Inferior parietal cortex (tissue), 1 donor: ENCODE results near the gene RFC4.
"Not testable (repeated sequence)": the region's sequence is repeated elsewhere in the genome, so short reads cannot be mapped to it uniquely, and the experiment has no call there.

Source experiments
- DNase-seq: peaks from one replicate; pipeline ENCODE4 v3.0.0-alpha.2; 2016; ENCODE audit errors: extremely low spot score

RFC4 gene

GRCh38 chr3:186824430-186825139 is 18.3 kb upstream of the RFC4 start:
- DNase-seq: no peak

GRCh38 chr3:186823386-186823785 is 17.1 kb upstream of the RFC4 start:
- no peak for DNase-seq

GRCh38 chr3:186822388-186822759 is 16.1 kb upstream of the RFC4 start:
- not testable (repeated sequence) for DNase-seq

- DNase-seq: peak; percentile 76
These were observed 15.4 kb upstream of the RFC4 start for GRCh38 chr3:186821429-186822387.

GRCh38 chr3:186818956-186819355 is 12.7 kb upstream of the RFC4 start:
- DNase-seq: no peak

- no peak for DNase-seq
These were observed 12.2 kb upstream of the RFC4 start for GRCh38 chr3:186818516-186818915.

GRCh38 chr3:186815435-186815834 is 9.2 kb upstream of the RFC4 start:
- DNase-seq: no peak

GRCh38 chr3:186814100-186814499 is 7.8 kb upstream of the RFC4 start:
- no peak for DNase-seq

- DNase-seq: not testable (repeated sequence)
These were observed 5.0 kb upstream of the RFC4 start for GRCh38 chr3:186811313-186811712.

- no peak for DNase-seq
These were observed 4.2 kb upstream of the RFC4 start for GRCh38 chr3:186810336-186810996.

- DNase-seq: no peak
These were observed 949 bp upstream of the RFC4 start for GRCh38 chr3:186807231-186807630.

GRCh38 chr3:186803447-186803846 is 2.8 kb downstream of the RFC4 start:
- not testable (repeated sequence) for DNase-seq

- DNase-seq: no peak
These were observed 3.6 kb downstream of the RFC4 start for GRCh38 chr3:186802701-186803100.

GRCh38 chr3:186800285-186800684 is 6.0 kb downstream of the RFC4 start:
- DNase-seq: no peak

- no peak for DNase-seq
These were observed 7.9 kb downstream of the RFC4 start for GRCh38 chr3:186798239-186798874.

- no peak for DNase-seq
These were observed 15.9 kb downstream of the RFC4 start for GRCh38 chr3:186790261-186790981.

- DNase-seq: no peak
These were observed 16.6 kb downstream of the RFC4 start for GRCh38 chr3:186789554-186790260.

- DNase-seq: no peak
These were observed 17.6 kb downstream of the RFC4 start for GRCh38 chr3:186788482-186789370.

- DNase-seq: no peak
These were observed 18.4 kb downstream of the RFC4 start for GRCh38 chr3:186787642-186788481.
